Spinal cord (tissue), 10 donors: Measurements from ENCODE around the gene CRMP1. TPM values are rescaled to one million over a fixed set of nuclear protein-coding genes. Genes with fewer than 3 reads are reported as not detected.

Experiments
- DNase-seq, 6 donors: peaks; one replicate each; pipeline versions ENCODE4 v3.0.0 to v3.0.0-alpha.2; 2013 to 2015; ENCODE audit warnings: low spot score in 6 of 6, low read depth in 4 of 6
- H3K27ac ChIP-seq: one replicate; pipeline ENCODE4 v1.5.1; 2013; ENCODE audit warnings: low read depth, low read length, control low read depth
- H3K27me3 ChIP-seq: one replicate; pipeline ENCODE4 v1.6.1; 2013; ENCODE audit warnings: low read length; ENCODE audit not compliant: control insufficient read depth, insufficient read depth
- H3K36me3 ChIP-seq: one replicate; pipeline ENCODE4 v1.6.1; 2013; ENCODE audit warnings: low read length; ENCODE audit not compliant: control insufficient read depth, insufficient read depth
- H3K4me1 ChIP-seq: one replicate; pipeline ENCODE4 v1.6.1; 2013; ENCODE audit warnings: low read length; ENCODE audit not compliant: control insufficient read depth, insufficient read depth
- H3K4me3 ChIP-seq: one replicate; pipeline ENCODE4 v1.5.1; 2013; ENCODE audit warnings: low read depth, low read length, control low read depth
- H3K9me3 ChIP-seq: one replicate; pipeline ENCODE4 v1.6.1; 2013; ENCODE audit warnings: low read length; ENCODE audit not compliant: control insufficient read depth, insufficient read depth
- WGBS: methylation state at CpG from one replicate; pipeline ENCODE4 v1.1.5; 2013; ENCODE audit warnings: missing lambda C conversion rate; ENCODE audit not compliant: insufficient coverage; 5-methylcytosine and 5-hydroxymethylcytosine counted together
- polyA plus RNA-seq, 2 donors: library from polyadenylated mRNA; unstranded; fragments of 120-200 nt; gene quantifications; one replicate each; pipeline ENCODE4 v1.2.1, GENCODE V29; 2013; ENCODE audit not compliant: insufficient read length in 2 of 2
- total RNA-seq, 2 donors: library from RNA; depleted of rRNA in 1 of 2; stranded (reverse); fragments of 120-200 nt in 1 of 2; fragments of >200 nt in 1 of 2; gene quantifications; one replicate each; pipeline versions ENCODE4 v1.2.3 to v1.2.4, GENCODE V29; 2013 to 2014
- donor health status: healthy.

The CRMP1 gene
- total and polyA plus RNA-seq, 4 donors, result 99.1 to 506 (median 301) TPM

DNA sequence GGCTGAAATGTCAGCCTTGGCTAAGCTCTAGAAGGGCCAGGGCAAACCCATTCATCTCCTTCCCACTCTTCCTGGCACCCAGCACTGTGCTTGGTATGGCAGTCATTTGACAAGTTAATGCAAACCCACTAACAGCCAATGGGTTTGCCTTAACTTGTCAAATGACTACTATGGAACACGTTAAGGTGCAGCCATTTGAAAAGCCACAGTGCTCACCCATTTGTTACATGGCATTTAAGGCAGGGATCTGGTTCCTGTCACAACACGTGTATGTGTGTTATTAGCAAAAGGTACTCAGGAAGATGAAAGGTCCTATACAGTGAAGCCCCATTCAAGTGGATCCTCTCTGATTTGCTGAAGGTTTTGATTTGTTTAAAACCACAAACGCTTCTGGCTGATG is 7.2 kb downstream of the CRMP1 start:
- peak in 1 of 6 donors; percentile 29 for DNase-seq
- Histone ChIP-seq H3K27ac (no peak overlapping the region), H3K27me3 (peaks cover 2% of the 10 kb centered on the region), H3K4me3 (no peak overlapping the region), H3K9me3 (no peaks in the 10 kb centered on the region), H3K4me1 (peaks cover 48% of the 10 kb centered on the region), H3K36me3 (peaks cover 7% of the 10 kb centered on the region)
- WGBS, result 56% methylated on average over 2 of the region's 3 CpGs

- peak in 2 of 6 donors; percentile 25 to 69 for DNase-seq
- H3K4me3 ChIP-seq, result no peak overlapping the region
Measured at GRCh38 chr4:5884796-5885195, 8.1 kb downstream of the CRMP1 start.

GRCh38 chr4:5883916-5884315 is 9.0 kb downstream of the CRMP1 start:
- no peaks in the 10 kb centered on the region for H3K9me3 ChIP-seq
- peaks cover 32% of the 10 kb centered on the region for H3K4me1 ChIP-seq
- no peaks in the 10 kb centered on the region for H3K27me3 ChIP-seq
- no peak overlapping the region for H3K27ac ChIP-seq
- H3K4me3 ChIP-seq, result no peak overlapping the region
- peak in 1 of 6 donors; percentile 43 for DNase-seq
- WGBS, result no CpG with 5 or more reads among the region's 1 CpG
- peaks cover 9% of the 10 kb centered on the region for H3K36me3 ChIP-seq

More at GRCh38 chr4:5884796-5885195, 8.1 kb downstream of the CRMP1 start:
- no peaks in the 10 kb centered on the region for H3K27me3 ChIP-seq
- WGBS, result 40% methylated on average over 5 of the region's 7 CpGs
- no peak overlapping the region for H3K27ac ChIP-seq
- peaks cover 7% of the 10 kb centered on the region for H3K36me3 ChIP-seq
- peaks cover 38% of the 10 kb centered on the region for H3K4me1 ChIP-seq
- H3K9me3 ChIP-seq, result no peaks in the 10 kb centered on the region

- Histone ChIP-seq H3K9me3 (no peaks in the 10 kb centered on the region), H3K4me1 (peaks cover 28% of the 10 kb centered on the region)
- 66% methylated on average over 3 of the region's 3 CpGs for WGBS
Measured at GRCh38 chr4:5882947-5883346, 9.9 kb downstream of the CRMP1 start.

GRCh38 chr4:5881340-5881739 is 11.5 kb downstream of the CRMP1 start:
- H3K4me1 ChIP-seq, result peaks cover 24% of the 10 kb centered on the region
- no peaks in the 10 kb centered on the region for H3K9me3 ChIP-seq
- WGBS, result no CpG with 5 or more reads among the region's 4 CpGs

More at GRCh38 chr4:5882947-5883346, 9.9 kb downstream of the CRMP1 start:
- Histone ChIP-seq H3K27ac (no peak overlapping the region), H3K4me3 (no peak overlapping the region), H3K27me3 (no peaks in the 10 kb centered on the region), H3K36me3 (peaks cover 10% of the 10 kb centered on the region)
- no peak for DNase-seq

DNA sequence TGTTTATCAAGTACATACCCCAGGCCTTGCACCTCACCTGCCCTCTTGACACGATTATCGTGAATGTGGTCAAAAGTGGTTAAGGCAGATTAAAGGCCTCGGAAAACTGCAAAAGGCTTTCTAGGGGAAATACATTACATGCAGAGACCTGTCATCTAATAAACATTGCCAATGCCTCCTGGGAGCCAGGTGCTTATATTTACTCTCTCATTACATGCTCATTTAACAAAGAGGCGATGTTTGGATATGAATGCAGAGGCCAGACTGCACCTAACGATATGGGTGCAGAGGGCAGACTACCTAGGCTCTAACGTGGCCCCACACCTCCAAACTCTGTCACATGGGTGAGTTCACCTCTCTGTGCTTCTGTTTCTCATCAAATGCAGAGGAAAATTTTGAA is 14.5 kb downstream of the CRMP1 start:
- H3K9me3 ChIP-seq, result no peaks in the 10 kb centered on the region
- H3K36me3 ChIP-seq, result peaks cover 3% of the 10 kb centered on the region
- DNase-seq, result no peak
- H3K4me1 ChIP-seq, result peaks cover 23% of the 10 kb centered on the region
- H3K27ac ChIP-seq, result no peak overlapping the region
- WGBS, result 81% methylated on average over 3 of the region's 6 CpGs
- H3K4me3 ChIP-seq, result no peak overlapping the region
- H3K27me3 ChIP-seq, result no peaks in the 10 kb centered on the region

More at GRCh38 chr4:5881340-5881739, 11.5 kb downstream of the CRMP1 start:
- Histone ChIP-seq H3K4me3 (no peak overlapping the region), H3K27ac (no peak overlapping the region), H3K27me3 (no peaks in the 10 kb centered on the region), H3K36me3 (peaks cover 5% of the 10 kb centered on the region)
- DNase-seq, result no peak

DNA sequence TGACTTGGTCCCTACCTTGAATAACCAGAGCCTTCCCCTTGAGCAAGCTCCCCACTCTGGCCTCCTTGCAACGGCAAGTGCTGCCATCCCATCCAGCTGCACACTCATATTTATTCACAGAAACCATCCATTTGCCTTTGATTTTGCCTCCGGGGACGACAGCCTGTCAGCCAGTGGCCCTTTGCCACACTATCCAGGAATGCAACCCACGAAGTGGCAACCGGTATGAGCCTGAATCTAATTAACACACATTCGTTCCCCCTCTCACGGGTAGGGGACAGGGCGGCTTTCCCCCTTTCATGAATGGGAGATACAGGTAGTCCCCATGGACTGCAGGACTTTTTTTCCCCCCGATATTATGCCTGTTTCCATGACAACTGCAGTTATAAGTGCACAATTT is 15.5 kb downstream of the CRMP1 start:
- Histone ChIP-seq H3K9me3 (no peaks in the 10 kb centered on the region), H3K4me3 (no peak overlapping the region), H3K4me1 (peaks cover 23% of the 10 kb centered on the region), H3K27me3 (no peaks in the 10 kb centered on the region), H3K27ac (no peak overlapping the region), H3K36me3 (peaks cover 3% of the 10 kb centered on the region)
- WGBS, result 59% methylated on average over 9 of the region's 9 CpGs
- DNase-seq, result peak in 1 of 6 donors; percentile 18

DNA sequence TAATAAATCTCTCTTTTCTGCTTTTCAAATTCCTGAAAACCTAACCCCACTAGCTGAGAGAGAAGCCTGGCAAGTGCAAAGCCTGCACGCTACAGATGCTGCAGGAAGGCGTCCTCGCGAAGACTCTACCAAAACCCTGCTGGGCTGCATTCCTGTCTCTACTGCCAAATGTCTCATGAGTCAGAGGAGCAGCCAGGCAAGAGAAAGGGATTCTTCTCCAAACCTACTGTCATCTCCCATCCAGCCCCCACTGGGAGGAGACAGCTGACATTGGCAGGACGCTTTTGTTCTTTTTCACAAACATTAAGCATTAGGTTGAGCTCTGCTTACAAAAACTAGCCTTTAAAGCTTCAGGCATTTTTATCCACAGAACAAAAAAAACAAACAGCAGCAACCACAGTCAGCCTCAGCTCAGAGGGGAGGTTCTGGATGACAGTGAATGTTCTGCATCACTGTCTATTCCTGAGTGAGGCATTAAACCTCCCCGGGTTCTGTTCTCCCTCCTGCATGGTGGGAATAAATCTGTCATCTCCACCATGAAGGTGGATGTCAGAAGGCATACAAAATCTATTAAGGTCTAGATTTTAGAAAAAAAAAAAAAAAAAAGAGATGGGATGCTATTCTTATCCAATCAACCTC is 18.0 kb downstream of the CRMP1 start:
- peak in 2 of 6 donors; percentile 79 to 86 for DNase-seq
- Histone ChIP-seq H3K4me3 (no peak overlapping the region), H3K9me3 (no peaks in the 10 kb centered on the region), H3K4me1 (peaks cover 37% of the 10 kb centered on the region), H3K36me3 (peaks cover 8% of the 10 kb centered on the region), H3K27ac (peak overlapping the region; percentile 53), H3K27me3 (no peaks in the 10 kb centered on the region)
- 5% methylated on average over 4 of the region's 6 CpGs for WGBS

DNA sequence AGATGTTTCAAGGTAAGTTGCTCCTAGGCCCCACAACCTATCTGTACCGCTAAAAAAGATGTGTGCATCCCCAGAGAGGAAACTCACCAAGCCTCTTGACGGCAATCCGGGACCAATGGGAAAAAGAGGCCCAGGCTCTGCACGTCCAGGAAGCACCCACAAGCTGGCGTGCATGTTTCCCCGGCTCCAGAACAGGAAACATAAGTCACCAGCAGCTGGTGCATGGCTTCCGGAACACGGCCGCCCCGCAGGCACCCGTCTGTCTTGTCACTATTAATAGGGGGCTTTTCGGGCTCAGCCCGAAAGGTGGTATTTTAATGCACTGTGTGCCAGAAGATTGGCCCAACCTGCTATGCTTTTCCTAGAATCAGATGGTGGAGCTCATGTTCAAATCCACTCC is 22.2 kb downstream of the CRMP1 start:
- H3K27me3 ChIP-seq, result no peaks in the 10 kb centered on the region
- peak in 2 of 6 donors; percentile 29 to 40 for DNase-seq
- no peak overlapping the region for H3K27ac ChIP-seq
- no peak overlapping the region for H3K4me3 ChIP-seq
- 54% methylated on average over 13 of the region's 13 CpGs for WGBS
- peaks cover 28% of the 10 kb centered on the region for H3K4me1 ChIP-seq
- peaks cover 19% of the 10 kb centered on the region for H3K36me3 ChIP-seq
- no peaks in the 10 kb centered on the region for H3K9me3 ChIP-seq

- Histone ChIP-seq H3K9me3 (no peaks in the 10 kb centered on the region), H3K4me3 (no peak overlapping the region), H3K4me1 (peaks cover 26% of the 10 kb centered on the region), H3K27ac (no peak overlapping the region), H3K36me3 (peaks cover 24% of the 10 kb centered on the region), H3K27me3 (no peaks in the 10 kb centered on the region)
- DNase-seq, result peak in 1 of 6 donors; percentile 36
- WGBS, result 44% methylated on average over 14 of the region's 14 CpGs
Measured at GRCh38 chr4:5869966-5870619, 22.8 kb downstream of the CRMP1 start.
